ENCODE measurements around the gene SLC25A52. TPM values are rescaled to one million over a fixed set of nuclear protein-coding genes. Genes with fewer than 3 reads are reported as not detected.

SLC25A52 gene
- polyA plus RNA-seq, 3 donors = 0.21 to 0.44 TPM; not detected in 1

Other genes starting within 250 kb of the SLC25A52 start
- gene TTR, start 169.0 kb downstream of the SLC25A52 start, polyA plus RNA-seq (ENCODE audit: insufficient read length in 3 of 3) = 1 to 10 TPM in 1 of 3 donors, under 1 TPM in 2; 0.25 to 1.1 (median 0.71) TPM
- 10 to 100 TPM; 16.7 to 18.5 (median 17.1) TPM for gene B4GALT6, start 76.3 kb downstream of the SLC25A52 start, polyA plus RNA-seq (ENCODE audit: insufficient read length in 3 of 3)
- 10 to 100 TPM; 65.4 to 72.7 (median 68.6) TPM for gene TRAPPC8, start 182.2 kb upstream of the SLC25A52 start, polyA plus RNA-seq (ENCODE audit: insufficient read length in 3 of 3)